Measurements from ENCODE around the gene ETS1. TPM values are rescaled to one million over a fixed set of nuclear protein-coding genes. Genes with fewer than 3 reads are reported as not detected.

ETS1 gene
- total and polyA plus RNA-seq, 10 donors, result 58.1 to 455 (median 352) TPM

GRCh38 chr11:128552783-128553661 is 34.3 kb downstream of the ETS1 start:
- intact Hi-C loops (cut with DNase I; ENCODE audit: low total_unique reads), result loop anchor here (10.0 kb wide), 1 partner anchor 72 kb away; no protein-coding TSS in a partner anchor

GRCh38 chr11:128551611-128552335 is 35.6 kb downstream of the ETS1 start:
- no peaks in the 10 kb centered on the region for H3K36me3 ChIP-seq
- no peaks in the 10 kb centered on the region for H3K27me3 ChIP-seq (replicated peaks in 1 of 7)
- H3K4me1 ChIP-seq, result peaks cover 38 to 93% (median 75%) of the 10 kb centered on the region in 6 donors
- DNase-seq, result no peak
- H3K27ac ChIP-seq, result peak overlapping the region; percentile 79 to 93 (median 89)
- TF ChIP-seq POLR2A (IDR thresholded peaks at IDR 0.05), result no peak
- peak in 1 of 3 donors; percentile 73 for TF ChIP-seq POLR2AphosphoS5 (IDR thresholded peaks at IDR 0.05)
- no peak for TF ChIP-seq CTCF (IDR thresholded peaks at IDR 0.05 in 8 of 11, conservative IDR thresholded peaks at IDR 0.05 in 3 of 11)
- 58 to 68% (median 58%) methylated on average over 9 of the region's 9 CpGs for WGBS, 5 donors
- peak overlapping the region in 1 of 8 donors; percentile 43 for H3K4me3 ChIP-seq
- intact Hi-C loops (cut with DNase I; ENCODE audit: low total_unique reads), result loop anchor here (10.0 kb wide), 1 partner anchor 73 kb away; no protein-coding TSS in a partner anchor
- H3K9me3 ChIP-seq, result no peaks in the 10 kb centered on the region

More at GRCh38 chr11:128552783-128553661, 34.3 kb downstream of the ETS1 start:
- 39 to 58% (median 55%) methylated on average over 14 of the region's 14 CpGs for WGBS, 5 donors
- Histone ChIP-seq H3K27ac (peak overlapping the region; percentile 57 to 93 (median 89)), H3K9me3 (no peaks in the 10 kb centered on the region), H3K4me1 (peaks cover 31 to 81% (median 64%) of the 10 kb centered on the region in 6 donors), H3K27me3 (replicated peaks in 1 of 7) (no peaks in the 10 kb centered on the region), H3K4me3 (peak overlapping the region in 1 of 8 donors; percentile 43), H3K36me3 (no peaks in the 10 kb centered on the region)
- TF ChIP-seq POLR2AphosphoS5 (IDR thresholded peaks at IDR 0.05) (peak in 1 of 3 donors; percentile 83), CTCF (IDR thresholded peaks at IDR 0.05 in 8 of 11, conservative IDR thresholded peaks at IDR 0.05 in 3 of 11) (peak in 2 of 11 experiments; percentile 5 to 18), POLR2A (IDR thresholded peaks at IDR 0.05) (no peak)
- peak; percentile 85 for DNase-seq

- DNase-seq, result no peak
- Histone ChIP-seq H3K27ac (peak overlapping the region; percentile 79 to 93 (median 89)), H3K4me1 (peaks cover 38 to 100% (median 78%) of the 10 kb centered on the region in 6 donors), H3K9me3 (no peaks in the 10 kb centered on the region), H3K4me3 (no peak overlapping the region), H3K36me3 (no peaks in the 10 kb centered on the region), H3K27me3 (replicated peaks in 1 of 7) (no peaks in the 10 kb centered on the region)
- no peak for TF ChIP-seq POLR2A (IDR thresholded peaks at IDR 0.05)
- TF ChIP-seq CTCF (IDR thresholded peaks at IDR 0.05 in 8 of 11, conservative IDR thresholded peaks at IDR 0.05 in 3 of 11), result no peak
- TF ChIP-seq POLR2AphosphoS5 (IDR thresholded peaks at IDR 0.05), result no peak
- WGBS, 5 donors, result 86 to 91% (median 90%) methylated on average over 4 of the region's 4 CpGs
- intact Hi-C loops (cut with DNase I; ENCODE audit: low total_unique reads), result loop anchor here (10.0 kb wide), 1 partner anchor 74 kb away; no protein-coding TSS in a partner anchor
These were observed 36.3 kb downstream of the ETS1 start for GRCh38 chr11:128551058-128551457.
